OCI-LY7 (cell line): ENCODE measurements around the gene GRM4.

ENCODE experiments used
- EZH2phosphoT487 ChIP-seq: fragments of 200-600 bp; sonication (generic); IDR thresholded peaks from 2 replicates; pipeline ENCODE4 v1.6.1; 2018; ENCODE audit warnings: low read depth, borderline replicate concordance, mild to moderate bottlenecking, mixed run types, antibody characterized with exemption, low read length, moderate library complexity, mixed read lengths
- TF ChIP-seq, protein P1 (sequence below): fragments of 200-600 bp; sonication (generic); conservative IDR thresholded peaks from 2 replicates; pipeline ENCODE4 v1.5.1; 2014; ENCODE audit warnings: mild to moderate bottlenecking, antibody characterized with exemption, low read length, moderate library complexity, mixed read lengths

DNA sequence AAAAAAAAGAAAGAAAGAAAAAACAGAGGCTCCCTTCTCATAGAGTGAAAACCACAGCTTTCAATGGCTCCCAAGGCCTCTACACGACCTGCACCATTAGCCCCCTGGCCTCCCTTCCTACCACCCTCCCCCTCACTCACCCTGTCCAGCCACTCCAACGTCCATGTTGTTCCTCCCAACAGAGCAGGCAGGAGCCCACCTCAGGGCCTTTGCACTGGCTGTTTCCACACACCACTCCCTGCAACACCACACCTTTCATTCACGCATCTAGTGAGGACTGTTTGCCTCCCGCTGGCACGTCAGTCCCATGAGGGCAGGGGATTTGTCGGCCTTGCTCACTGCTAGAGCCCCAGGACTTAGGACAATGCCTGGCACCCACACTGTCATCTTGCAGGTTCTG lies 39.5 kb downstream of the GRM4 start:
- TF ChIP-seq, protein P1, sequence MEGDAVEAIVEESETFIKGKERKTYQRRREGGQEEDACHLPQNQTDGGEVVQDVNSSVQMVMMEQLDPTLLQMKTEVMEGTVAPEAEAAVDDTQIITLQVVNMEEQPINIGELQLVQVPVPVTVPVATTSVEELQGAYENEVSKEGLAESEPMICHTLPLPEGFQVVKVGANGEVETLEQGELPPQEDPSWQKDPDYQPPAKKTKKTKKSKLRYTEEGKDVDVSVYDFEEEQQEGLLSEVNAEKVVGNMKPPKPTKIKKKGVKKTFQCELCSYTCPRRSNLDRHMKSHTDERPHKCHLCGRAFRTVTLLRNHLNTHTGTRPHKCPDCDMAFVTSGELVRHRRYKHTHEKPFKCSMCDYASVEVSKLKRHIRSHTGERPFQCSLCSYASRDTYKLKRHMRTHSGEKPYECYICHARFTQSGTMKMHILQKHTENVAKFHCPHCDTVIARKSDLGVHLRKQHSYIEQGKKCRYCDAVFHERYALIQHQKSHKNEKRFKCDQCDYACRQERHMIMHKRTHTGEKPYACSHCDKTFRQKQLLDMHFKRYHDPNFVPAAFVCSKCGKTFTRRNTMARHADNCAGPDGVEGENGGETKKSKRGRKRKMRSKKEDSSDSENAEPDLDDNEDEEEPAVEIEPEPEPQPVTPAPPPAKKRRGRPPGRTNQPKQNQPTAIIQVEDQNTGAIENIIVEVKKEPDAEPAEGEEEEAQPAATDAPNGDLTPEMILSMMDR, result no peak
- no peak for TF ChIP-seq EZH2phosphoT487
